SK-N-SH (cell line): ENCODE results near the gene FRMD5. TPM values are rescaled to one million over a fixed set of nuclear protein-coding genes. Genes with fewer than 3 reads are reported as not detected.

Source experiments
- CTCF ChIA-PET: fragments of 300-600, 350-600 bp; formaldehyde crosslinking; extraction: SDS; loops from one replicate; lab custom pipeline; 2021; lab: Yijun Ruan, JAX
- POLR2A ChIA-PET: fragments of 350-600 bp; sonication (Branson Sonifier 250); formaldehyde crosslinking; extraction: SDS; loops from one replicate; lab custom pipeline; 2020; ENCODE audit warnings: antibody characterized with exemption, inconsistent platforms; lab: Yijun Ruan, JAX
- DNase-seq: peaks from one replicate; pipeline ENCODE4 v3.0.0; 2012
- H2AFZ ChIP-seq: fragments of 200-600 bp; sonication (generic); 2 replicates; pipeline ENCODE4 v1.8.1; 2016; ENCODE audit warnings: antibody characterized with exemption, mild to moderate bottlenecking, low read depth
- H3F3A ChIP-seq: fragments of 200-600 bp; sonication (generic); replicated peaks from 2 replicates; pipeline ENCODE3; 2016; ENCODE audit warnings: antibody characterized with exemption, mild to moderate bottlenecking; ENCODE audit not compliant: insufficient read depth
- H3K27ac ChIP-seq, 2 experiments: fragments of 200-500 bp in 1 of 2; fragments of 200-600 bp in 1 of 2; sonication (Bioruptor generic) in 1 of 2; sonication (generic), shearing (Covaris generic) in 1 of 2; 2 replicates each; pipeline versions ENCODE4 v1.5.1 to v1.6.1; 2014 to 2016; ENCODE audit warnings: low read depth in 2 of 2, inconsistent platforms in 1 of 2, low read length in 1 of 2, mild to moderate bottlenecking in 1 of 2, mixed read lengths in 1 of 2
- H3K27me3 ChIP-seq: fragments of 200-600 bp; sonication (generic), shearing (Covaris generic); 2 replicates; pipeline ENCODE4 v1.6.1; 2016; ENCODE audit warnings: mixed run types; ENCODE audit not compliant: insufficient read depth
- H3K36me3 ChIP-seq, 2 experiments: fragments of 200-500 bp in 1 of 2; fragments of 200-600 bp in 1 of 2; sonication (Bioruptor generic) in 1 of 2; sonication (generic) in 1 of 2; replicated peaks in 1 of 2; 2 replicates each; pipeline versions ENCODE3 to v1.5.1; 2014 to 2016; ENCODE audit warnings: low read length in 1 of 2, mild to moderate bottlenecking in 1 of 2; ENCODE audit not compliant: insufficient read depth in 2 of 2, control insufficient read depth in 1 of 2
- H3K4me1 ChIP-seq, 2 experiments: fragments of 200-500 bp in 1 of 2; fragments of 200-600 bp in 1 of 2; sonication (Bioruptor generic) in 1 of 2; sonication (generic), shearing (Covaris generic) in 1 of 2; 2 replicates each; pipeline versions ENCODE4 v1.5.1 to v1.6.1; 2014 to 2016; ENCODE audit warnings: low read depth in 1 of 2, low read length in 1 of 2, mixed run types in 1 of 2; ENCODE audit not compliant: insufficient read depth in 2 of 2, control insufficient read depth in 1 of 2
- H3K4me2 ChIP-seq: fragments of 200-600 bp; sonication (generic), shearing (Covaris generic); 2 replicates; pipeline ENCODE4 v1.6.1; 2017; ENCODE audit warnings: mixed run types
- H3K4me3 ChIP-seq, 2 experiments: fragments of 200-500 bp in 1 of 2; fragments of 200-600 bp in 1 of 2; sonication (Bioruptor generic) in 1 of 2; sonication (generic), shearing (Covaris generic) in 1 of 2; 2 replicates each; pipeline versions ENCODE4 v1.5.1 to v1.8.1; 2014 to 2016; ENCODE audit warnings: low read depth in 2 of 2, inconsistent platforms in 1 of 2, low read length in 1 of 2, mild to moderate bottlenecking in 1 of 2, mixed read lengths in 1 of 2, moderate library complexity in 1 of 2
- H3K79me2 ChIP-seq: fragments of 200-600 bp; sonication (generic); 2 replicates; pipeline ENCODE4 v1.8.1; 2017; ENCODE audit warnings: mild to moderate bottlenecking; ENCODE audit not compliant: insufficient read depth
- H3K9ac ChIP-seq: fragments of 200-600 bp; sonication (generic); 2 replicates; pipeline ENCODE4 v1.6.1; 2017; ENCODE audit warnings: mixed run types
- H3K9me2 ChIP-seq: fragments of 200-600 bp; sonication (generic); 2 replicates; pipeline ENCODE4 v1.6.1; 2017; ENCODE audit warnings: mixed run types
- H3K9me3 ChIP-seq: fragments of 200-600 bp; sonication (generic); 2 replicates; pipeline ENCODE4 v1.6.1; 2017; ENCODE audit warnings: mixed run types, mild to moderate bottlenecking, moderate library complexity
- H4K20me1 ChIP-seq: fragments of 200-600 bp; sonication (generic); 2 replicates; pipeline ENCODE4 v1.6.1; 2017; ENCODE audit warnings: mild to moderate bottlenecking, mixed run types; ENCODE audit not compliant: insufficient read depth
- CTCF ChIP-seq: fragments of 200-600 bp; sonication (generic); IDR thresholded peaks from 2 replicates; pipeline ENCODE4 v1.6.1; 2017; ENCODE audit warnings: antibody characterized with exemption, mild to moderate bottlenecking, moderate library complexity
- FOXM1 ChIP-seq: IDR thresholded peaks from 2 replicates; pipeline ENCODE4 v1.4.0; 2012; ENCODE audit warnings: low read depth, mild to moderate bottlenecking
- GATA2 ChIP-seq: sonication (generic); formaldehyde crosslinking; IDR thresholded peaks from 2 replicates; pipeline ENCODE4 v1.5.0; 2020; ENCODE audit warnings: mild to moderate bottlenecking, missing genetic modification reagents
- IRF3 ChIP-seq: fragments of 150-350 bp; IDR thresholded peaks from 2 replicates; pipeline ENCODE4 v1.6.1; 2016; ENCODE audit warnings: mild to moderate bottlenecking, low read depth, low read length
- JUND ChIP-seq: IDR thresholded peaks from 2 replicates; pipeline ENCODE4 v1.4.0; 2012
- MAX ChIP-seq: IDR thresholded peaks from 2 replicates; pipeline ENCODE4 v1.4.0; 2012; ENCODE audit warnings: low read depth
- PBX3 ChIP-seq: IDR thresholded peaks from 2 replicates; pipeline ENCODE4; 2012
- REST ChIP-seq: IDR thresholded peaks from 2 replicates; pipeline ENCODE4 v1.6.1; 2012; ENCODE audit warnings: mild to moderate bottlenecking, low read depth, low read length, moderate library complexity
- TAF1 ChIP-seq: IDR thresholded peaks from 2 replicates; pipeline ENCODE4 v1.6.1; 2012; ENCODE audit warnings: low read depth, mild to moderate bottlenecking, low read length, moderate library complexity, borderline replicate concordance
- USF1 ChIP-seq: IDR thresholded peaks from 2 replicates; pipeline ENCODE4 v1.4.0; 2012; ENCODE audit warnings: low read depth, borderline replicate concordance
- USF2 ChIP-seq: fragments of 150-350 bp; IDR thresholded peaks from 2 replicates; pipeline ENCODE4 v1.6.1; 2017; ENCODE audit warnings: antibody characterized with exemption, low read length, low read depth, borderline replicate concordance
- YY1 ChIP-seq: IDR thresholded peaks from 2 replicates; pipeline ENCODE4 v1.4.0; 2012; ENCODE audit warnings: low read depth, mild to moderate bottlenecking
- WGBS: methylation state at CpG from one replicate; pipeline ENCODE4 v1.1.6; 2017; ENCODE audit warnings: low lambda C conversion rate; 5-methylcytosine and 5-hydroxymethylcytosine counted together
- polyA plus RNA-seq, 3 experiments: library from polyadenylated mRNA; depleted of rRNA; stranded (reverse); fragments of >200 nt; gene quantifications; 2 replicates each; pipeline ENCODE4 v1.2.3, GENCODE V29; 2012

The FRMD5 gene
- polyA plus RNA-seq, 1 of the 3 experiments (the other 2 are of a cell fraction) = 24.8 TPM

GRCh38 chr15:43915631-43916325 is 279.3 kb downstream of the FRMD5 start:
- 88% methylated on average over 5 of the region's 5 CpGs for WGBS
- Histone ChIP-seq H3K36me3 (peaks cover 27 to 29% of the 10 kb centered on the region in 2 experiments), H3K9ac (no peak overlapping the region), H3K27me3 (no peaks in the 10 kb centered on the region), H4K20me1 (no peaks in the 10 kb centered on the region), H3K4me1 (peaks cover 5 to 52% of the 10 kb centered on the region in 2 experiments; a peak in 3 of 4 replicates), H3K27ac (peak overlapping the region in 1 of 2 experiments; percentile 99; a peak in 1 of 4 replicates), H2AFZ (no peak overlapping the region), H3K4me3 (no peak overlapping the region), H3F3A (peaks cover 31% of the 10 kb centered on the region), H3K4me2 (no peak overlapping the region), H3K9me2 (no peaks in the 10 kb centered on the region), H3K9me3 (no peaks in the 10 kb centered on the region), H3K79me2 (no peaks in the 10 kb centered on the region)
- ChIA-PET POLR2A (no interaction called here), CTCF (interaction anchor here (1.5 to 8.7 kb wide), 4 partner anchors 11 to 303 kb away, joined by 3 to 57 read pairs (median 6); no protein-coding TSS in a partner anchor)
- no peak for TF ChIP-seq CTCF
- TF ChIP-seq MAX = no peak
- TF ChIP-seq USF1 = no peak
- TF ChIP-seq REST = no peak
- TF ChIP-seq JUND = no peak
- no peak for TF ChIP-seq GATA2 (CRISPR knock-in tag)
- TF ChIP-seq YY1 = no peak
- no peak for TF ChIP-seq USF2
- TF ChIP-seq PBX3 = no peak
- no peak for TF ChIP-seq IRF3
- TF ChIP-seq TAF1 = no peak
- TF ChIP-seq FOXM1 = no peak
- no peak for DNase-seq
